ENCODE measurements around the gene MYCBP2.
"Not testable (repeated sequence)": the region's sequence is repeated elsewhere in the genome, so short reads cannot be mapped to it uniquely, and the experiment has no call there.

MYCBP2 gene

GRCh38 chr13:77014906-77015685 lies 311.8 kb downstream of the MYCBP2 start:
- H4K20me1 ChIP-seq (ENCODE audit: insufficient read depth, low read length) = no peaks in the 10 kb centered on the region; the same call in 1 of the 2 replicates
- H3F3A ChIP-seq (ENCODE audit: insufficient read depth, low read length) = no peaks in the 10 kb centered on the region
- TF ChIP-seq EZH2phosphoT487 (IDR thresholded peaks at IDR 0.05; ENCODE audit: low read length) (no peak), EZH2 (optimal IDR thresholded peaks at IDR 0.05; ENCODE audit: low read depth, low read length) (no peak)
- H3K9ac ChIP-seq (ENCODE audit: low read length) = no peak overlapping the region
- H3K4me3 ChIP-seq (ENCODE audit: low read length) = no peak overlapping the region
- no peaks in the 10 kb centered on the region for H3K27me3 ChIP-seq (replicated peaks; ENCODE audit: insufficient read depth, low read length)
- peaks cover 31% of the 10 kb centered on the region for H3K36me3 ChIP-seq (replicated peaks; ENCODE audit: insufficient read depth, low read length)
- H3K9me2 ChIP-seq (replicated peaks; ENCODE audit: insufficient read depth, low read length) = no peaks in the 10 kb centered on the region
- no peaks in the 10 kb centered on the region for H3K9me3 ChIP-seq (replicated peaks; ENCODE audit: insufficient read depth, low read length)
- H3K4me1 ChIP-seq (ENCODE audit: low read length) = peaks cover 9% of the 10 kb centered on the region; the same call in 1 of the 2 replicates
- peaks cover 87% of the 10 kb centered on the region for H3K79me2 ChIP-seq (ENCODE audit: low read length)
- H2AFZ ChIP-seq (ENCODE audit: low read length) = no peak overlapping the region
- no peak overlapping the region for H3K4me2 ChIP-seq (ENCODE audit: low read depth, low read length)
- no peak overlapping the region for H3K27ac ChIP-seq (ENCODE audit: low read length)
- no peak for DNase-seq

GRCh38 chr13:77013853-77014542 lies 312.9 kb downstream of the MYCBP2 start:
- H3K27me3 ChIP-seq (replicated peaks; ENCODE audit: insufficient read depth, low read length) = no peaks in the 10 kb centered on the region
- H3K36me3 ChIP-seq (replicated peaks; ENCODE audit: insufficient read depth, low read length) = peaks cover 29% of the 10 kb centered on the region
- H3F3A ChIP-seq (ENCODE audit: insufficient read depth, low read length) = no peaks in the 10 kb centered on the region
- no peak overlapping the region for H3K27ac ChIP-seq (ENCODE audit: low read length)
- TF ChIP-seq CTCF (IDR thresholded peaks at IDR 0.05; ENCODE audit: low read length) (no peak), EZH2phosphoT487 (IDR thresholded peaks at IDR 0.05; ENCODE audit: low read length) (no peak), EZH2 (optimal IDR thresholded peaks at IDR 0.05; ENCODE audit: low read depth, low read length) (no peak)
- H3K4me3 ChIP-seq (ENCODE audit: low read length) = no peak overlapping the region
- H3K79me2 ChIP-seq (ENCODE audit: low read length) = peaks cover 81% of the 10 kb centered on the region
- H3K9ac ChIP-seq (ENCODE audit: low read length) = no peak overlapping the region
- DNase-seq = no peak
- no peaks in the 10 kb centered on the region; the same call in 1 of the 2 replicates for H4K20me1 ChIP-seq (ENCODE audit: insufficient read depth, low read length)
- no peaks in the 10 kb centered on the region for H3K9me2 ChIP-seq (replicated peaks; ENCODE audit: insufficient read depth, low read length)
- H3K9me3 ChIP-seq (replicated peaks; ENCODE audit: insufficient read depth, low read length) = no peaks in the 10 kb centered on the region
- H2AFZ ChIP-seq (ENCODE audit: low read length) = no peak overlapping the region
- H3K4me2 ChIP-seq (ENCODE audit: low read depth, low read length) = no peak overlapping the region
- no peaks in the 10 kb centered on the region for H3K4me1 ChIP-seq (ENCODE audit: low read length)

- peaks cover 71% of the 10 kb centered on the region for H3K79me2 ChIP-seq (ENCODE audit: low read length)
Observed at GRCh38 chr13:77009719-77010118, 317.2 kb downstream of the MYCBP2 start.

GRCh38 chr13:77009011-77009410 lies 317.9 kb downstream of the MYCBP2 start:
- Histone ChIP-seq H3K36me3 (replicated peaks; ENCODE audit: insufficient read depth, low read length) (peaks cover 21% of the 10 kb centered on the region), H3F3A (ENCODE audit: insufficient read depth, low read length) (no peaks in the 10 kb centered on the region), H3K9ac (ENCODE audit: low read length) (no peak overlapping the region), H3K27me3 (replicated peaks; ENCODE audit: insufficient read depth, low read length) (no peaks in the 10 kb centered on the region), H3K9me2 (replicated peaks; ENCODE audit: insufficient read depth, low read length) (no peaks in the 10 kb centered on the region), H3K27ac (ENCODE audit: low read length) (no peak overlapping the region), H2AFZ (ENCODE audit: low read length) (no peak overlapping the region), H3K4me1 (ENCODE audit: low read length) (no peaks in the 10 kb centered on the region), H3K4me2 (ENCODE audit: low read depth, low read length) (no peak overlapping the region), H3K4me3 (ENCODE audit: low read length) (no peak overlapping the region), H3K9me3 (replicated peaks; ENCODE audit: insufficient read depth, low read length) (no peaks in the 10 kb centered on the region), H3K79me2 (ENCODE audit: low read length) (peaks cover 64% of the 10 kb centered on the region), H4K20me1 (ENCODE audit: insufficient read depth, low read length) (no peaks in the 10 kb centered on the region; the same call in 1 of the 2 replicates)
- no peak for TF ChIP-seq EZH2phosphoT487 (IDR thresholded peaks at IDR 0.05; ENCODE audit: low read length)
- TF ChIP-seq CTCF (IDR thresholded peaks at IDR 0.05; ENCODE audit: low read length) = no peak
- no peak for TF ChIP-seq EZH2 (optimal IDR thresholded peaks at IDR 0.05; ENCODE audit: low read depth, low read length)
- DNase-seq = no peak

More at GRCh38 chr13:77009719-77010118, 317.2 kb downstream of the MYCBP2 start:
- H3K27me3 ChIP-seq (replicated peaks; ENCODE audit: insufficient read depth, low read length); H4K20me1 ChIP-seq (ENCODE audit: insufficient read depth, low read length); H3K4me2 ChIP-seq (ENCODE audit: low read depth, low read length); DNase-seq; H3K9me2 ChIP-seq (replicated peaks; ENCODE audit: insufficient read depth, low read length); H3K9me3 ChIP-seq (replicated peaks; ENCODE audit: insufficient read depth, low read length); H3F3A ChIP-seq (ENCODE audit: insufficient read depth, low read length); H3K4me3 ChIP-seq (ENCODE audit: low read length); H3K27ac ChIP-seq (ENCODE audit: low read length); H3K9ac ChIP-seq (ENCODE audit: low read length); H2AFZ ChIP-seq (ENCODE audit: low read length); H3K4me1 ChIP-seq (ENCODE audit: low read length): not testable (repeated sequence)
- peaks cover 25% of the 10 kb centered on the region for H3K36me3 ChIP-seq (replicated peaks; ENCODE audit: insufficient read depth, low read length)

GRCh38 chr13:77008337-77008736 lies 318.6 kb downstream of the MYCBP2 start:
- not testable (repeated sequence) for H3F3A ChIP-seq (ENCODE audit: insufficient read depth, low read length); H3K27me3 ChIP-seq (replicated peaks; ENCODE audit: insufficient read depth, low read length); H3K4me2 ChIP-seq (ENCODE audit: low read depth, low read length); H3K27ac ChIP-seq (ENCODE audit: low read length); H4K20me1 ChIP-seq (ENCODE audit: insufficient read depth, low read length); H3K4me1 ChIP-seq (ENCODE audit: low read length); H3K9ac ChIP-seq (ENCODE audit: low read length); H3K4me3 ChIP-seq (ENCODE audit: low read length); H3K9me3 ChIP-seq (replicated peaks; ENCODE audit: insufficient read depth, low read length); H3K9me2 ChIP-seq (replicated peaks; ENCODE audit: insufficient read depth, low read length); H2AFZ ChIP-seq (ENCODE audit: low read length); DNase-seq
- Histone ChIP-seq H3K36me3 (replicated peaks; ENCODE audit: insufficient read depth, low read length) (peaks cover 15% of the 10 kb centered on the region), H3K79me2 (ENCODE audit: low read length) (peaks cover 57% of the 10 kb centered on the region)

Measured in MM.1S (cell line).